Panc1 (cell line): ENCODE measurements around the gene FAM43B.

ENCODE experiments used
- CTCF ChIP-seq: fragments of 450-650 bp; IDR thresholded peaks from 2 replicates; pipeline ENCODE4 v1.5.1; 2017; ENCODE audit warnings: mild to moderate bottlenecking
- POLR2AphosphoS5 ChIP-seq: IDR thresholded peaks from 2 replicates; pipeline ENCODE4 v1.6.1; 2012; ENCODE audit warnings: mild to moderate bottlenecking, low read depth, low read length, moderate library complexity
- REST ChIP-seq, 2 experiments: IDR thresholded peaks; 2 replicates each; pipeline ENCODE4 v1.6.1; 2011 to 2012; ENCODE audit warnings: low read depth in 2 of 2, control low read depth in 1 of 2, low read length in 1 of 2, mild to moderate bottlenecking in 1 of 2, moderate library complexity in 1 of 2; ENCODE audit not compliant: insufficient read depth in 1 of 2

GRCh38 chr1:20578062-20578461, 25.7 kb downstream of the FAM43B start:
- no peak for TF ChIP-seq CTCF
- no peak for TF ChIP-seq POLR2AphosphoS5
- no peak for TF ChIP-seq REST (IDR thresholded peaks at IDR 0.05; ENCODE audit: insufficient read depth in 1 of 2, low read depth in 2 of 2, low read length in 1 of 2)
